Activated naive CD8-positive, alpha-beta T cell (primary cell): ENCODE data around the gene CATSPER1.
A peak's percentile ranks its signal among the peaks of the same experiment; 100 is the strongest.

Experiments used
- H3K27ac Mint-ChIP-seq: one replicate; pipeline ENCODE4 v1.8.0; 2021; ENCODE audit warnings: mixed read lengths
- H3K27me3 Mint-ChIP-seq: one replicate; pipeline ENCODE4 v1.8.0; 2021; ENCODE audit warnings: mixed read lengths
- H3K36me3 Mint-ChIP-seq: one replicate; pipeline ENCODE4 v1.8.0; 2021; ENCODE audit warnings: mixed read lengths
- H3K4me1 Mint-ChIP-seq: one replicate; pipeline ENCODE4 v1.8.0; 2021; ENCODE audit warnings: low read depth, mixed read lengths
- H3K4me3 Mint-ChIP-seq: one replicate; pipeline ENCODE4 v1.8.0; 2021; ENCODE audit warnings: mild to moderate bottlenecking, mixed read lengths
- H3K9me3 Mint-ChIP-seq: one replicate; pipeline ENCODE4 v1.8.0; 2021; ENCODE audit warnings: low read depth, mixed read lengths

CATSPER1 gene

GRCh38 chr11:65979261-65979759 is 47.0 kb downstream of the CATSPER1 start:
- Mint-ChIP-seq H3K36me3 (no peaks in the 10 kb centered on the region), H3K27ac (no peak overlapping the region), H3K4me3 (no peak overlapping the region), H3K27me3 (no peaks in the 10 kb centered on the region), H3K4me1 (no peaks in the 10 kb centered on the region), H3K9me3 (no peaks in the 10 kb centered on the region)

GRCh38 chr11:65978391-65979238 is 47.7 kb downstream of the CATSPER1 start:
- Mint-ChIP-seq H3K36me3 (peaks cover under 1% of the 10 kb centered on the region), H3K27me3 (no peaks in the 10 kb centered on the region), H3K27ac (no peak overlapping the region), H3K9me3 (no peaks in the 10 kb centered on the region), H3K4me1 (no peaks in the 10 kb centered on the region), H3K4me3 (no peak overlapping the region)

DNA sequence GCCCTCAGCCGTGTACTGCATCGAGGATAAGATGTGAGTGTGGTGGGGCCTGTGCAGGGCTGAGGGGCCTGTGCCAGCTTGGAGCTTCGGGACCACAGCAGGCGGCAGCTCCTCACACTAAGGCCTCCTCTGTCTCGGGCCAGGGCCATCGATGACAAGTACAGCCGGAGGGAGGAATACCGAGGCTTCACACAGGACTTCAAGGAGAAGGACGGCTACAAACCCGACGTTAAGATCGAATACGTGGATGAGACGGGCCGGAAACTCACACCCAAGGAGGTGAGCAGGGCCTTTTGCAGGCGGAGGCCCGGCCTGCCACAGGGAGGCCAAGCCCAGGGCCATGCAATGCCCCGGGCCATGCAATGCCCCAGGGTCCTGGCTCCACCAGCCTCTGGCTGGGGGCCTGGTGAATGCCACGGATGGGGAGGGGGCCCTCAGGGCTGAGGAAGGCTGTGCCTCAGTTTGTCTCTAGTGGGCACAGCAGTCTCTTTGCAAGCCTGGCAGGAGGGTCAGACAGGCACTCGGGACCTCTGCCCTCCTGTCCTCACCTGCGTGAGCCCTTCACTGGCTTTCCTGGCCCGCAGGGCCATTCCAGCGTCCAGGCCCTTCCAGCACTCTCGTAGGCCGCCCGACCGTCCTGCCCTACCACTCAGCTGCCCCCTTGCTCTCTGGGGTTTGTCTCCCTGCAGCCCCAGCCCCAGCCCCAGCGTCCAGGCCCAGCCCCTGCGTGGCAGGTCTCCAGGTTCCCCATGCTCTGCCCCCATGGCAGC is 48.5 kb downstream of the CATSPER1 start:
- H3K4me3 Mint-ChIP-seq = no peak overlapping the region
- peaks cover 2% of the 10 kb centered on the region for H3K36me3 Mint-ChIP-seq
- no peaks in the 10 kb centered on the region for H3K4me1 Mint-ChIP-seq
- H3K9me3 Mint-ChIP-seq = no peaks in the 10 kb centered on the region
- H3K27me3 Mint-ChIP-seq = no peaks in the 10 kb centered on the region
- no peak overlapping the region for H3K27ac Mint-ChIP-seq

DNA sequence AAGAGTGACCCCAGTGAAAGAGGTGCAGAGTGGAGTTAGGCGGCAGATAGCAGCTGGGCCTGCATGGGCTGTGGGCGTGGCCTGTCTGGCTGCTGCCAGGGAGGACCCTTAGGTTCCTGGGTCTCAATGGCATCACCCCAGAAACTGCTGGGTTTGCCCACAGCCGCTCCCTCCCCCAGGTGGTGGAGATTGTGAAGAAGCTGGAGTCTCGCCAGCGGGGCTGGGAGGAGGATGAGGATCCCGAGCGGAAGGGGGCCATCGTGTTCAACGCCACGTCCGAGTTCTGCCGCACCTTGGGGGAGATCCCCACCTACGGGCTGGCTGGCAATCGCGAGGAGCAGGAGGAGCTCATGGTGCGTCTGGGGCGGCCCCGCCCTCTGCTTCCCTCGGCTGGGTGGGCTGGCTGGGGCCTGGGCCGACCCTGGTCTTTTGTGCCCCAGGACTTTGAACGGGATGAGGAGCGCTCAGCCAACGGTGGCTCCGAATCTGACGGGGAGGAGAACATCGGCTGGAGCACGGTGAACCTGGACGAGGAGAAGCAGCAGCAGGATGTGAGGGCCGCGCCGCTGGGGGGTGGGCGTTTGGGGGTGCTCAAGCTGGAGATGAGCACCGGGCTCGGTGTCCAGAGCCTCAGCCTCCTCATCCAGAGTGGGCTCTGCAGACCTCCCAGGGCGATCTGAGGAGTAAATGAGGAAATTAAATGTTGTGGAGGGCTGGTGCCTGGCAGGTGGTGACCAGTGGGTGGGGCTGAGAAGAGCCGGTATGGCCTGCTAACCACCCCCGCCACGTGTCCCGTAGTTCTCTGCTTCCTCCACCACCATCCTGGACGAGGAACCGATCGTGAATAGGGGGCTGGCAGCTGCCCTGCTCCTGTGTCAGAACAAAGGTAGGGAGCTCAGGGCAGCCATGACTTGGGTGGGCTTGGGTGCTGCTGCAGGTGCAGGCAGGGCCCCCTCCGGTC is 49.8 kb downstream of the CATSPER1 start:
- H3K4me3 Mint-ChIP-seq = no peak overlapping the region
- peaks cover 2% of the 10 kb centered on the region for H3K4me1 Mint-ChIP-seq
- no peaks in the 10 kb centered on the region for H3K9me3 Mint-ChIP-seq
- no peaks in the 10 kb centered on the region for H3K27me3 Mint-ChIP-seq
- H3K27ac Mint-ChIP-seq = no peak overlapping the region
- peaks cover 2% of the 10 kb centered on the region for H3K36me3 Mint-ChIP-seq

DNA sequence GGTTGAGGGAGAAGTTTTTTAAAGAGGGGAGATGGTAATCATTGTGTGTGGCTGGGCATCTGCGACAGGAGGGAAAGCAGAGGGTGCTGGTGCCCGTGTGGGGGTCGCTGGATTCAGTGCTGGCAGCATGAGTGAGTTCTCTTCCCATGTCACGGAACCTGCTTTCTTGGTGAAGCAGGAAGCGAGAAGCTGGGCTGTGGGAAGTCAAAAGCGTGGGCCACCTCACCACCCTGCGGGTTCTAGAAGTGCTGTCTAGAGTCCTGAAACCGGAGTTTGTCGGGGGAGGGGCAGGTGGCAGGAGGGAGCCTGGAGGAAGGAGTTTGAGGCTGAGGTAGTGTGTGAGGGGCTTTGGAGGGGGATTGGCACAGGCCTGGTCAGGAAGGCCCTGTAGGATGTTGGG is 50.5 kb downstream of the CATSPER1 start:
- Mint-ChIP-seq H3K4me1 (peaks cover 2% of the 10 kb centered on the region), H3K36me3 (peaks cover 2% of the 10 kb centered on the region), H3K4me3 (no peak overlapping the region), H3K27ac (peak overlapping the region; percentile 54), H3K27me3 (no peaks in the 10 kb centered on the region), H3K9me3 (no peaks in the 10 kb centered on the region)

DNA sequence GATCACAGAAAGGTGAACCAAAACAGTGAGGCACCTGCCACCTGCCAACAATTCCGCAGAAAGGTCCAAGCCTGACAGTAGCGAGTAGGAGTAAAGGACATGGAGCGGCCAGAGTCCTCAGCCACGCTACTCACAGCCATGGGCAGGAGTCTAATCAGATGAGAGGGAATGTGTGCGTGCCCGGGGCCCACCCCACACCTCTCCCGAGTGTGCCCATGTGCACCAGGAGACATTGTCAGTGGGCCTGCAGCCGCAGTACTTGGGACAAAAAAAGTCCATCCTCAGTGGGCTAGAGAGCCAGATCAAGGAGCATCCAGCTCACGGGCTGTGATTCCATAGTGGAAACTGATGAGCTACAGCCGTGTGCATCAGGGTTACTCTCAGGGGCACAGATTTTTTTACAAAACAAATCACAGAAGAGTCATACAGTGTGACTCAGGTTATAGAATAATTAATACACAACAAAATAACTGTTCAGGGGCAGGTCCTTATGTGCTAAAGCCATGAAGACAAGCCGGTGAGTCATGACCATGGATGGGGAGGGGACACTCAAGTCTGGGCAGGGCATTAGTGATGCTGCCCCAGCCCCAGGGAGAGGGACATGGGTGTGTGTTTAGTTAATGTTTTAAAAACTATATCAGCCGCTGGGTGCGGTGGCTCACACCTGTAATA is 52.7 kb downstream of the CATSPER1 start:
- Mint-ChIP-seq H3K4me1 (peaks cover 5% of the 10 kb centered on the region), H3K36me3 (peaks cover 5% of the 10 kb centered on the region), H3K4me3 (no peak overlapping the region), H3K27ac (peak overlapping the region; percentile 28), H3K9me3 (no peaks in the 10 kb centered on the region), H3K27me3 (no peaks in the 10 kb centered on the region)

DNA sequence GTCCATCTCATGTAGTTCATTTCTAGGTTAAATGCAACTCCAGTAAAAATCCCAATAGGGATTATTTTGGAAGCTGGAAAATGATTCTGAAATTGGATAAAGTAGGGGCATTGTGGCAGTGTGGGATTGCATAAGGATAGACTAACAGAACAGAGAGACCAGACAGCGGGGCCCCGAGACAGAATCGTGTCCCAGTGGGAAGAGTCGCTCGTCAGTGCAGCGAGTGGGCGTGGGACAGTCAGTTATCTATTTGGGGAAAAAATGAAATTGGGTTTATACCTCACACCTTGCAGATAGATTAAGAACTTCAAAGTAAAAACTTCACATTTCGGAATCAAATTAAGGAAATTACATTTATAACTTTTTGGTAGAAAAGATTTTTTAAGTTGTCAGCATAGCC is 54.2 kb downstream of the CATSPER1 start:
- Mint-ChIP-seq H3K36me3 (peaks cover 5% of the 10 kb centered on the region), H3K4me3 (no peak overlapping the region), H3K4me1 (peaks cover 5% of the 10 kb centered on the region)

DNA sequence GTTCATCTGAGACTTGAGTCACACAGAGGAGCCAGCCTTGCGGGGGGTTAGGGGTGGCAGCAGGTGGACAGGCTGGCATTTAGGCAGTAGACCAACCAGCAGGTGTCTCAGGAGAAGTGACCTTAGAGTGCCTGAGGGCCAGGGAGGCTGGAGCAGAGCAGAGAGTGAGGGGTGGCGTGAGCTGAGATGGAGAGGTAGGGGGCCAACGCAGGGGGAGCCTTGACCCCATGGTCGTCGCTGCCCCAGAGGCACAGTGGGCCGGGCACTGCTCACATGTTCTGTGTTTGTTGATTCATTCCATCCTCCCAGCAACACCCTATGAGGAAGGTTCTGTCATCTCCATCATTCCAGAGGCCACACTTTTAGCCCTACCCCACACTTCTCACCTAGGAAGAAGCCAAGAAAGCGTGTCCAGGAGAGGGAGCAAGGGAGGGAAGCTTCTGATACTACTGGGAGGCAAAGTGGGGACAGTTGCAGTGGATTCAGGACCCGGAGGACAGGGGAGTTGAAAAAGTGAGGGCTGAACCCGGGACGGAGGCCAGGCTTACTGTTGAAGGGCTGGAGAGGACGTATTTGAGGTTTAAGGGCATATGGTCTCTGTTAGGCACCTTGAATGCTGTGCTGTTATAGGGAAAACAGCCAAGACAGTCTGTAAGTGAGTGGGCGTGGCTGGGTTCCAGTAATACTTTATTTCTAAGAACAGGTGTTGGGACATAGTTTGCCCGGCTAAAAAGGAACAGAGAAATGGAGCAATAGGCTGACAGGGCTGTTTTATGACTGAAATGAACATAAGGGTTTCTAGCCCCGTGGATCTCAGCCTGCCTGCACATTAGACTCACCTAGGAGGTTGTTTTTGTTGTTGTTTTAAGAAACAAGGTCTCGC is 57.4 kb downstream of the CATSPER1 start:
- Mint-ChIP-seq H3K36me3 (peaks cover 5% of the 10 kb centered on the region), H3K27ac (no peak overlapping the region), H3K27me3 (no peaks in the 10 kb centered on the region), H3K9me3 (no peaks in the 10 kb centered on the region), H3K4me1 (peaks cover 12% of the 10 kb centered on the region), H3K4me3 (no peak overlapping the region)

More for the DNA sequence above, 54.2 kb downstream of the CATSPER1 start:
- Mint-ChIP-seq H3K27ac (no peak overlapping the region), H3K27me3 (no peaks in the 10 kb centered on the region), H3K9me3 (no peaks in the 10 kb centered on the region)

GRCh38 chr11:65967329-65967934 is 58.8 kb downstream of the CATSPER1 start:
- H3K27me3 Mint-ChIP-seq = no peaks in the 10 kb centered on the region
- H3K4me1 Mint-ChIP-seq = peaks cover 25% of the 10 kb centered on the region
- H3K4me3 Mint-ChIP-seq = no peak overlapping the region
- peaks cover 5% of the 10 kb centered on the region for H3K36me3 Mint-ChIP-seq
- H3K27ac Mint-ChIP-seq = no peak overlapping the region
- H3K9me3 Mint-ChIP-seq = no peaks in the 10 kb centered on the region
